Measurements from ENCODE around the gene VAPB.

Gene VAPB

DNA sequence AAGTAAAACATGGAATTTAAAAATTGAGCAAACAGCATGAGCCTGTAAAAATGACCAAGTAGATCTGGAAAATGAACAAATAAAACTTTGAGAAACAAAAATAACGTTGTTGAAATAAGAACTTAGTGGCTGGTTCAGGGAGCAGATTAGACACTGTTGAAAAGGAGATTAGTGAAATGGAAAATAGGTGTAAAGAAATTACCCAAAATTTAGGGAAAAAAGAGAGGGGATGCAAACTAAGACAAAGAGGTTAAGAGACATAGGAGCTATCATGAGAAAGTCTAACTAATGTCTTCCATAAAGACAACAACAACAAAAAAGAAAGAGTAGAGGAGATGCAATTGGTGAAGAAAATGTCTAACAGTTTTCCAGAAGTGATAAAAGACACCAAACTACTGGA is 97.2 kb downstream of the VAPB start:
- DNase-seq, result no peak

DNA sequence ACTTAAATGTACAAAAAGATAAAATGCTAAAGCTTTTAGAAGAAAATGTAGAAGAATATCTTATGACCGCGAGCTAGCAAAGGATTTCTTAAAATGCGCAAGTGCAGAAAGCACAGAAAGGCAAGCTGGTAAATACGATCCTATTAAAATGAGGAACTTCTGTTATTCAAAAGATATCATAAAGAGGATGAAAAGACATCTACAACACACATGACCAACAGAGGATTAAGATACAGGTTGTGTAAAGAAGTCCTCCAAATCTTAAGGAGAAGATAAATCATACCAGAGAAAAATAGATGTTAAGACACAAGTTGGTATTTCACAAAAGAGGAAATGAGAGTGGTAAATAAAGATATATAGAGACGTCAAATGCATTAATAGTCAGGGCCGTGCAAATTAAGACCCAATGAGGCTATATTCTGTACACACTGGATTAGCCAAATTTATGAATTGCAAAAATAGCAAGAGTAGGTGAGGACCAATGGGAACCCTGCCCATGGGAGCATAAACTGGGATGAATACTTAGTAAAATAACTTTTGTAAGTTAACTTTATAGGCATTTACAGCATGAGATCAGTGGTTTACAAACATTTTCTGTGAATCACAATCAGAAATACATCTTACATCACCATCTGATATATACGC is 103.2 kb downstream of the VAPB start:
- DNase-seq, result no peak

- DNase-seq, result no peak
These were observed 103.9 kb downstream of the VAPB start for GRCh38 chr20:58492795-58493524.

- DNase-seq, result no peak
These were observed 106.0 kb downstream of the VAPB start for GRCh38 chr20:58494923-58495622.

DNA sequence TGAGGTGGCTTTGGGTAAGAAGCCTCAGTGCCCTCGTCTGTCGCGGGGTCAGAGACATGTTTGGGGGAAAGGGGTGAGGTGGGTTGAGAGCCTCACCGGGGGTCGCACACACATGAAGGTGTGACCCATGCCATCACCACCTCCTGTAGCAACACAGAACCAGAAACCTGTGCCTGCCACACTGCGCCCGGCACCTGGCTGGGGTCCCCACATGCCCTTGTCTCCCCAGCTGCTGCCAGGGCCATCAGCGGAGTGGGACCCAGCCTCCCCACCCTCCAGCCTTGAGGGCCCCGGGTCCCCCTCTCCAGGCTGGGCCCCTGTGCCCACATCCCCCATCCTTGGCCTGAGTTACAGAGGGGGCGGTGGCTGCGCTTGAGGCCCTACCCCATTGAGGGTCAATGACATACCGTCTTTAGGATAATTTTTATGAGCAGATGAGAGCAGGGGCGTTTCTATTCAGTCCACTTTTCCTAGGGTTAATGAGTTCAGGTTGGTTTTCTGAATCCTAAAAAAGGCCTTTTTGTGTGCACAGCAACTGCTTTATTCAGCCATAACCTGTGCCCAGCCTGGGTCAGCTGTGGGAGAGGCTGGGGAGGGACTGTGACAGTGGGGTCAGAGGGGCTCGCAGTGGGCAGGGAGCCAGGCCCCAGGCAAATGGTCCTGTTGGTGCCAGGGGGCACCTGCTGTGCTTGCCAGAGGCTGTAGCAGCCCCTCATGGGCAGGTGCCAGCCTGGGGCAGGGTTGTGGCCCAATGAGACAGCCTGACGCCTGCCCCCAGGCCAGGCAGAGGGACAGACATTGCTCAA is 106.8 kb downstream of the VAPB start:
- DNase-seq, result no peak

DNA sequence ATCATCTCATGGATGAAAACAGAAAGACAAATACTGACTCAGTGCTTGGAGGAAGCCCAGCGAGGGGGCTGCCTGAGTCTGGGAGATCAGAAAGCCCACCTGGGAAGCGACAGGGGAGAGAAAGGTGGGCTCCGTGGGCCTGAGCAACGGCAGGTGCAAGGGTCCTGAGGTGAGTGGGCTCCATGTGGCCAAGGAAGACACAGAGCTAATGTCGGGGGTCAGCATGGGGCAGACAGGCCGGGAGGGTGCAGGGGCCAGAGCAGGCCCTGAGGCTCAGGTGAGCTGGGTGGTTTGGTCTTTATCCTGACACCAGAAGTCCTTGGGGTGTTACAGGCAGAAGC is 107.4 kb downstream of the VAPB start:
- no peak for DNase-seq

DNA sequence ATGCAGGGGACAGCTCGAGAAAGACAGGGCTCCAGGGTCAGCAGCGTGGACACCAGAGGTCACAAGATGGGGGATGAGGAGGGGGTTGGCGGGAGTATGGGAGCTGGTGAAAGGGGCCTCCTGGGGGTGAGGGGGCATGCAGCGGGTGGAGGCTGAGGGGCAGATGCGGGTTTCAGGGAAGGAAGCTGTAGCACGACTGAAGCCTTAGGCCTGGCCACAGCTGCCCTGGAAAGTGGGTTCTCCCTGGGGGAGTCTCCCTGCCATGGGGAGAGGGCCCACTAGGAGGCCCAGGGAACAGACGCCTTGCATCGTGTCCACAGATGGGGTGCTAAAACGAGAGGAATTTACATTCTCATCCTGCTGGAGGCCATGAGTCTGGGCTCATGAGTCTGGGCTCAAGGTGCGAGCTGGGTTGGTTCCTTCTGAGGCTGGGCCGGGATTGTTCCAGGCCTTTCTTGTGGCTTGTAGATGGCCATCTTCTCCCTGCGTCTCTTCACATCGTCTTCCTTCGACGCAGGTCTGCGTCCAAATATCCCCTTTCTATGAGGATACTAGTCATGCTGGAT is 108.1 kb downstream of the VAPB start:
- no peak for DNase-seq

GRCh38 chr20:58497724-58498469 is 108.9 kb downstream of the VAPB start:
- no peak for DNase-seq

DNA sequence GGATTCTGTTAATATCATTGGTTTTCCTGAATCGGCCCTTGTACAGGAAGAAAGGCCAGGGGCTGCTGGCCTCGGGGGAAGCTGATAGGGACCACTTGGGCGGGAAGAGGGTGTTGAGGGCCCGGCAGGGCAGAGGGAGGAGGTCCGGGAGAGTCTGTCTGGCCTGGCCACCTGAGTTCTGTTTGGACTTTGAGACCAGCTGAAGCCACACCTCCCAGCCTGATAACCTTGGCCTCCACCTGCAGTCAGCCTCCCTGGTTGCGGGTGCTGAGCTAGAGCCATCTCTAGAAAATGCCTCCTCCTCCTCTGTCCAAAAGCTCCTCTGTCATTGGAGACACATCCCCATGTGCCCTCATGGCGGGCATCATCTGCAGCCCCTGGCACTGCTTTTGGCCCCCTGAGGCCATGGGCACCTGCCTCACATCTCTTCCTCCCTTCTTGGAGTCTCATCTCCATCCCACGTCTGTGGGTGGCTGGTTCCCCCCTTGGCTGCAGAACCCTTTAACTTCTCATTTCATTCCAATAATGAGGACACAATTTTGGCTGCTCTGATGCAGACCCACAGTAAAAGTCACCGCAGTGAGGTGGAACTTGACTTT is 109.5 kb downstream of the VAPB start:
- no peak for DNase-seq

DNA sequence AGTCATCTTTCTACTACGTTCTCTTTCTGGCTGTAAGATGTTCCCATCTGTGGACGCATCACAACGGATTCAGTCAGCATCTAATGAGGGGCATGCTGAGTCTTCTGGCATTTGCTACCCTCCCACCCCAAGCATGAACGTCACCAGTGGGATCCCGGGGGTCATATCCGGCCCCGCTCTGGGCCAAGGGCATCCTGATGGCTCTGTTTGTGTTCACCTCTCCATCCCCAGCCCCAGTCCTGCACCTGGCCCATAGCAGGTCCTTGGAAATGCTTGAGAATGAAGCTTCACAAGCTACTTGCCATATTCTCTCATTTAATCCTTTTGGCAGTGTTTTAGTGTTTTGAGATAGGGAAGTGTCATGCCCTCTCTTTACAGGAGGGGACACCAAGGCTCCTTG is 111.2 kb downstream of the VAPB start:
- no peak for DNase-seq

All from activated CD4-positive, alpha-beta T cell treated with anti-CD3 and anti-CD28 coated beads, Interleukin-2, amount 50 U/mL, for 4 hours (primary cell).